ENCODE results near the gene PLEK2.
"Not testable (repeated sequence)": the region's sequence is repeated elsewhere in the genome, so short reads cannot be mapped to it uniquely, and the experiment has no call there.

The PLEK2 gene

GRCh38 chr14:67428501-67429031, 16.6 kb upstream of the PLEK2 start:
- no peak for DNase-seq (ENCODE audit: low read depth)

- DNase-seq (ENCODE audit: low read depth), result no peak
Measured at GRCh38 chr14:67426983-67427606, 15.1 kb upstream of the PLEK2 start.

- DNase-seq (ENCODE audit: low read depth), result no peak
Measured at GRCh38 chr14:67426161-67426560, 14.2 kb upstream of the PLEK2 start.

- no peak for DNase-seq (ENCODE audit: low read depth)
Measured at GRCh38 chr14:67425608-67426007, 13.6 kb upstream of the PLEK2 start.

GRCh38 chr14:67424539-67424938, 12.6 kb upstream of the PLEK2 start:
- DNase-seq (ENCODE audit: low read depth), result no peak

- DNase-seq (ENCODE audit: low read depth), result no peak
Measured at GRCh38 chr14:67423424-67423823, 11.5 kb upstream of the PLEK2 start.

- no peak for DNase-seq (ENCODE audit: low read depth)
Measured at GRCh38 chr14:67421356-67422224, 9.6 kb upstream of the PLEK2 start.

GRCh38 chr14:67420102-67420739, 8.3 kb upstream of the PLEK2 start:
- no peak for DNase-seq (ENCODE audit: low read depth)

- DNase-seq (ENCODE audit: low read depth), result no peak
Measured at GRCh38 chr14:67418401-67419191, 6.6 kb upstream of the PLEK2 start.

GRCh38 chr14:67417633-67418032, 5.7 kb upstream of the PLEK2 start:
- no peak for DNase-seq (ENCODE audit: low read depth)

GRCh38 chr14:67416810-67417209, 4.8 kb upstream of the PLEK2 start:
- DNase-seq (ENCODE audit: low read depth), result no peak

GRCh38 chr14:67416085-67416484, 4.1 kb upstream of the PLEK2 start:
- DNase-seq (ENCODE audit: low read depth), result no peak

- DNase-seq (ENCODE audit: low read depth), result not testable (repeated sequence)
Measured at GRCh38 chr14:67415610-67416009, 3.6 kb upstream of the PLEK2 start.

- DNase-seq (ENCODE audit: low read depth), result peak; percentile 60
Measured at GRCh38 chr14:67413806-67414769, 2.1 kb upstream of the PLEK2 start.

GRCh38 chr14:67411370-67411769, 595 bp downstream of the PLEK2 start:
- DNase-seq (ENCODE audit: low read depth), result no peak

- DNase-seq (ENCODE audit: low read depth), result no peak
Measured at GRCh38 chr14:67410313-67410712, 1.7 kb downstream of the PLEK2 start.

- no peak for DNase-seq (ENCODE audit: low read depth)
Measured at GRCh38 chr14:67409461-67409860, 2.5 kb downstream of the PLEK2 start.

- DNase-seq (ENCODE audit: low read depth), result not testable (repeated sequence)
Measured at GRCh38 chr14:67408122-67408801, 3.7 kb downstream of the PLEK2 start.

- DNase-seq (ENCODE audit: low read depth), result no peak
Measured at GRCh38 chr14:67405771-67406170, 6.2 kb downstream of the PLEK2 start.

GRCh38 chr14:67400434-67400833, 11.5 kb downstream of the PLEK2 start:
- no peak for DNase-seq (ENCODE audit: low read depth)

Data from non-pigmented ciliary epithelial cell (primary cell).